ENCODE measurements around the gene NABP2.

NABP2 gene

GRCh38 chr12:56252649-56253048, 28.5 kb downstream of the NABP2 start:
- Histone ChIP-seq H3K4me3 (ENCODE audit: insufficient read depth, low read length, poor library complexity, severe bottlenecking) (no peak overlapping the region), H3K27me3 (ENCODE audit: low read length) (no peaks in the 10 kb centered on the region), H4K20me1 (ENCODE audit: low read depth, low read length) (no peaks in the 10 kb centered on the region), H3K9me3 (ENCODE audit: insufficient read depth, low read length) (no peaks in the 10 kb centered on the region), H3K9ac (ENCODE audit: low read length) (no peak overlapping the region), H3K4me2 (ENCODE audit: low read depth, low read length, poor library complexity, severe bottlenecking) (no peak overlapping the region), H3K9me2 (replicated peaks; ENCODE audit: insufficient read depth, low read length) (no peaks in the 10 kb centered on the region), H3K27ac (ENCODE audit: low read depth, low read length) (no peak overlapping the region), H3K79me2 (ENCODE audit: insufficient read depth, low read length) (peaks cover 8% of the 10 kb centered on the region; the same call in 1 of the 2 replicates), H2AFZ (ENCODE audit: low read depth, low read length, severe bottlenecking) (no peak overlapping the region), H3F3A (ENCODE audit: insufficient read depth) (no peaks in the 10 kb centered on the region), H3K36me3 (ENCODE audit: low read length) (no peaks in the 10 kb centered on the region)
- TF ChIP-seq EZH2phosphoT487 (conservative IDR thresholded peaks at IDR 0.05; ENCODE audit: low read length): no peak

GRCh38 chr12:56253091-56253490, 28.9 kb downstream of the NABP2 start:
- no peaks in the 10 kb centered on the region for H3F3A ChIP-seq (ENCODE audit: insufficient read depth)
- H3K4me2 ChIP-seq (ENCODE audit: low read depth, low read length, poor library complexity, severe bottlenecking): no peak overlapping the region
- H3K9me2 ChIP-seq (replicated peaks; ENCODE audit: insufficient read depth, low read length): no peaks in the 10 kb centered on the region
- H3K27me3 ChIP-seq (ENCODE audit: low read length): no peaks in the 10 kb centered on the region
- no peak for TF ChIP-seq CTCF (IDR thresholded peaks at IDR 0.05; ENCODE audit: insufficient read depth, low read length, poor library complexity, severe bottlenecking)
- no peak for TF ChIP-seq EZH2phosphoT487 (conservative IDR thresholded peaks at IDR 0.05; ENCODE audit: low read length)
- no peaks in the 10 kb centered on the region for H3K9me3 ChIP-seq (ENCODE audit: insufficient read depth, low read length)
- no peak overlapping the region for H3K9ac ChIP-seq (ENCODE audit: low read length)
- no peak overlapping the region for H2AFZ ChIP-seq (ENCODE audit: low read depth, low read length, severe bottlenecking)
- peaks cover 10% of the 10 kb centered on the region; the same call in 1 of the 2 replicates for H3K79me2 ChIP-seq (ENCODE audit: insufficient read depth, low read length)
- H3K36me3 ChIP-seq (ENCODE audit: low read length): no peaks in the 10 kb centered on the region
- no peak overlapping the region for H3K4me3 ChIP-seq (ENCODE audit: insufficient read depth, low read length, poor library complexity, severe bottlenecking)
- H3K27ac ChIP-seq (ENCODE audit: low read depth, low read length): no peak overlapping the region
- no peaks in the 10 kb centered on the region for H4K20me1 ChIP-seq (ENCODE audit: low read depth, low read length)

GRCh38 chr12:56255671-56256070, 31.5 kb downstream of the NABP2 start:
- no peaks in the 10 kb centered on the region for H4K20me1 ChIP-seq (ENCODE audit: low read depth, low read length)
- H3F3A ChIP-seq (ENCODE audit: insufficient read depth): no peaks in the 10 kb centered on the region
- no peak overlapping the region for H3K4me2 ChIP-seq (ENCODE audit: low read depth, low read length, poor library complexity, severe bottlenecking)
- H3K9me3 ChIP-seq (ENCODE audit: insufficient read depth, low read length): no peaks in the 10 kb centered on the region
- H3K27me3 ChIP-seq (ENCODE audit: low read length): no peaks in the 10 kb centered on the region
- no peaks in the 10 kb centered on the region for H3K36me3 ChIP-seq (ENCODE audit: low read length)
- H3K9ac ChIP-seq (ENCODE audit: low read length): no peak overlapping the region
- no peak overlapping the region for H2AFZ ChIP-seq (ENCODE audit: low read depth, low read length, severe bottlenecking)
- TF ChIP-seq CTCF (IDR thresholded peaks at IDR 0.05; ENCODE audit: insufficient read depth, low read length, poor library complexity, severe bottlenecking) (no peak), EZH2phosphoT487 (conservative IDR thresholded peaks at IDR 0.05; ENCODE audit: low read length) (no peak)
- peaks cover 10% of the 10 kb centered on the region; the same call in 1 of the 2 replicates for H3K79me2 ChIP-seq (ENCODE audit: insufficient read depth, low read length)
- no peaks in the 10 kb centered on the region for H3K9me2 ChIP-seq (replicated peaks; ENCODE audit: insufficient read depth, low read length)
- H3K4me3 ChIP-seq (ENCODE audit: insufficient read depth, low read length, poor library complexity, severe bottlenecking): no peak overlapping the region
- H3K27ac ChIP-seq (ENCODE audit: low read depth, low read length): no peak overlapping the region

DNA sequence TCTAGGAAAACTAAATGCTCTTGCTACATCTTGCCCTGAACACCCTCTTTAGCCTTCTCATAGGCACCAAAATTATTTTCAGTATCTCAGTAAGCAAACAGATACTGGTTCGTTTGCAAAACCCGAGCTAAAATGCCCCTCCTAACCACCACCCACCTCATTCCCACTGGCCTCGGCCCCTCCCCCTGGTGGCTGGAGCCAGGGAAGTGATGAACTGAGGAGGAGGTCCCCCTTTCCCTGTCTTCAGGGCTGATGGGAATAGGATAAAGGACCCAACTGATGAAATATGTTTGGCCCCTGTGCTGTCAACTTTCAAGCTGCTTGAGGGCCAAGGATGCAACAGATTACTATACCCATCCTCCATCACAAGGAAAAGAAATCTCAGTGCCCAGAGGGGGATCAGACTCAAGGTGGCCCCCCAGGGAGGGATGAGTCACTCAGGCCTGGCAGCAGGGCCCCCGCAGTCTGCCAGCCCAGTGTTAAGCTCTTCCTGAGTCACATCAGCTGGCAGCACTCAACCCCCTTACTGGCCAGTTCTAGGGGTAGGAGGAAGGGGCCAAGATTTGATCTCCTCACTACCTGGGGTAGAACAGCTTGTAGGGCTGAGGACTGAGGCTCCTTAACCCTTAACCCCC, 32.3 kb downstream of the NABP2 start:
- H3K9me3 ChIP-seq (ENCODE audit: insufficient read depth, low read length): no peaks in the 10 kb centered on the region
- H3K9me2 ChIP-seq (replicated peaks; ENCODE audit: insufficient read depth, low read length): no peaks in the 10 kb centered on the region
- H3K4me3 ChIP-seq (ENCODE audit: insufficient read depth, low read length, poor library complexity, severe bottlenecking): no peak overlapping the region
- H3K4me2 ChIP-seq (ENCODE audit: low read depth, low read length, poor library complexity, severe bottlenecking): no peak overlapping the region
- H3K9ac ChIP-seq (ENCODE audit: low read length): no peak overlapping the region
- no peaks in the 10 kb centered on the region for H4K20me1 ChIP-seq (ENCODE audit: low read depth, low read length)
- peaks cover 2% of the 10 kb centered on the region; the same call in 1 of the 2 replicates for H3F3A ChIP-seq (ENCODE audit: insufficient read depth)
- peaks cover 10% of the 10 kb centered on the region; the same call in 1 of the 2 replicates for H3K79me2 ChIP-seq (ENCODE audit: insufficient read depth, low read length)
- no peak overlapping the region for H2AFZ ChIP-seq (ENCODE audit: low read depth, low read length, severe bottlenecking)
- H3K27ac ChIP-seq (ENCODE audit: low read depth, low read length): no peak overlapping the region
- H3K27me3 ChIP-seq (ENCODE audit: low read length): no peaks in the 10 kb centered on the region
- H3K36me3 ChIP-seq (ENCODE audit: low read length): no peaks in the 10 kb centered on the region
- TF ChIP-seq CTCF (IDR thresholded peaks at IDR 0.05; ENCODE audit: insufficient read depth, low read length, poor library complexity, severe bottlenecking) (no peak), EZH2phosphoT487 (conservative IDR thresholded peaks at IDR 0.05; ENCODE audit: low read length) (no peak)
